Heart left ventricle (tissue), 13 donors: ENCODE measurements around the gene DIABLO.

Experiments
- POLR2A ChIP-seq, 2 donors: fragments of 450-650 bp; IDR thresholded peaks; one replicate each; pipeline ENCODE4 v1.6.1; 2017; ENCODE audit warnings: antibody characterized with exemption in 2 of 2, mild to moderate bottlenecking in 2 of 2, moderate library complexity in 2 of 2
- TF ChIP-seq, protein P1 (sequence below), 12 donors: fragments of 200-600 bp; sonication (generic) in 4 of 12; IDR thresholded peaks; one replicate each; pipeline versions ENCODE4 v1.5.0 to v1.8.0; 2018 to 2022; ENCODE audit warnings: antibody characterized with exemption in 12 of 12, mild to moderate bottlenecking in 5 of 12
- donor health status: ischemic (EF 13 %, LVEDD 7.1; RV severe dilation, severe dysfunction).
- donor health status: DM: no; HTN: yes; CAD: no.
- donor health status: DM: no; HTN: no; CAD: no.
- donor health status: ischemic (EF 25% LVEDD 6.9; RV normal size, moderate dysfunction).
- donor health status: ischemic (EF 25% LVEDD 5.7; RV mildly dilated, moderate dysfunction).
- donor health status: ischemic (EF 35%, LVEDD 5.7; RV mildly dilated, moderate dysfunction).
- donor health status: nonischemic (EF 11% LVEDD 7.7; RV severe dilation, severe dysfunction).
- donor health status: DM: yes; HTN: yes; CAD: no.
- donor health status: PGD.
- donor health status: ischemic (EF 29% LVEDD 5.4; RV normal size, mild dysfunction).
- donor health status: nonischemic (EF 23%, LVEDD 6.1; RV moderate dilation, normal function).

DNA sequence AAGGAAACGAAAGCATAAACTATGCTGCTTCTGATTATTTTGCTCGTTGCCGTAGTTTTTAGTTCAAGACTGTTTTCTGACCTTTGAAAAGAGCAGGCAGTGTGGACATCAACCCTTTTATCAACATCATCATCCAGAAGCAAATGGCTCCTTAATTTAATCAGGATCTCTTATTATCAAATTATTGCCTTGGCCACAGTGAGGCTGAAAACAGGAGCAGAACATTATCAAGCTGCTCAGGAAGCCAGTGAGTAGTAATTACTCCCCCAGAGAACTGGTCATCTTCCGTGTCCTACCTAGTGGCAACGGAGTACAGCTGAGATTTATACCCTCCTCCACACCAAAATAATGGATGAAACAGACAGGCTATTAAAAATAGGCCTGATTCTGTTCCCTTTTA is 2.2 kb upstream of the DIABLO start:
- TF ChIP-seq POLR2A (IDR thresholded peaks at IDR 0.05): no peak
- TF ChIP-seq, protein P1, sequence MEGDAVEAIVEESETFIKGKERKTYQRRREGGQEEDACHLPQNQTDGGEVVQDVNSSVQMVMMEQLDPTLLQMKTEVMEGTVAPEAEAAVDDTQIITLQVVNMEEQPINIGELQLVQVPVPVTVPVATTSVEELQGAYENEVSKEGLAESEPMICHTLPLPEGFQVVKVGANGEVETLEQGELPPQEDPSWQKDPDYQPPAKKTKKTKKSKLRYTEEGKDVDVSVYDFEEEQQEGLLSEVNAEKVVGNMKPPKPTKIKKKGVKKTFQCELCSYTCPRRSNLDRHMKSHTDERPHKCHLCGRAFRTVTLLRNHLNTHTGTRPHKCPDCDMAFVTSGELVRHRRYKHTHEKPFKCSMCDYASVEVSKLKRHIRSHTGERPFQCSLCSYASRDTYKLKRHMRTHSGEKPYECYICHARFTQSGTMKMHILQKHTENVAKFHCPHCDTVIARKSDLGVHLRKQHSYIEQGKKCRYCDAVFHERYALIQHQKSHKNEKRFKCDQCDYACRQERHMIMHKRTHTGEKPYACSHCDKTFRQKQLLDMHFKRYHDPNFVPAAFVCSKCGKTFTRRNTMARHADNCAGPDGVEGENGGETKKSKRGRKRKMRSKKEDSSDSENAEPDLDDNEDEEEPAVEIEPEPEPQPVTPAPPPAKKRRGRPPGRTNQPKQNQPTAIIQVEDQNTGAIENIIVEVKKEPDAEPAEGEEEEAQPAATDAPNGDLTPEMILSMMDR (IDR thresholded peaks at IDR 0.05): no peak
